Activated CD4-positive, alpha-beta memory T cell treated with anti-CD3 and anti-CD28 coated beads for 36 hours (primary cell): ENCODE measurements around the gene RNF168. TPM values are rescaled to one million over a fixed set of nuclear protein-coding genes. Genes with fewer than 3 reads are reported as not detected.
A peak's percentile ranks its signal among the peaks of the same experiment; 100 is the strongest.
"Not testable (repeated sequence)": the region's sequence is repeated elsewhere in the genome, so short reads cannot be mapped to it uniquely, and the experiment has no call there.

ENCODE experiments used
- CTCF ChIA-PET: fragments of 350-600 bp; sonication (Branson Sonifier 250); formaldehyde crosslinking; loops from one replicate; lab custom pipeline; 2021; ENCODE audit warnings: antibody characterized with exemption, inconsistent platforms; lab: Charles Lee
- POLR2A ChIA-PET: fragments of 350-600 bp; sonication (Branson Sonifier 250); formaldehyde crosslinking; loops from one replicate; lab custom pipeline; 2021; ENCODE audit warnings: antibody characterized with exemption; lab: Charles Lee
- DNase-seq: peaks from one replicate; pipeline ENCODE4 v3.0.0-alpha.2; 2020
- H3K27ac Mint-ChIP-seq: one replicate; pipeline ENCODE4 v1.8.0; 2021; ENCODE audit warnings: mixed read lengths
- H3K27me3 Mint-ChIP-seq: one replicate; pipeline ENCODE4 v1.8.0; 2021; ENCODE audit warnings: mixed read lengths
- H3K36me3 Mint-ChIP-seq: one replicate; pipeline ENCODE4 v1.8.0; 2021; ENCODE audit warnings: mixed read lengths
- H3K4me1 Mint-ChIP-seq: one replicate; pipeline ENCODE4 v1.8.0; 2021; ENCODE audit warnings: low read depth, mixed read lengths
- H3K4me3 Mint-ChIP-seq: one replicate; pipeline ENCODE4 v1.8.0; 2021; ENCODE audit warnings: mild to moderate bottlenecking, mixed read lengths
- H3K9me3 Mint-ChIP-seq: one replicate; pipeline ENCODE4 v1.8.0; 2021; ENCODE audit warnings: mixed read lengths
- intact Hi-C: fragments of 100-400 bp; cut with micrococcal nuclease; formaldehyde crosslinking; loops from one replicate; pipeline ENCODE4 v1.15.1; 2023
- total RNA-seq, 2 experiments: library from RNA; stranded (reverse); gene quantifications; one replicate each; pipeline ENCODE4 v1.2.3, GENCODE V29; 2021

RNF168 gene
- total RNA-seq, 2 experiments from 2014 or later = 26.1 to 27.2 TPM

DNA sequence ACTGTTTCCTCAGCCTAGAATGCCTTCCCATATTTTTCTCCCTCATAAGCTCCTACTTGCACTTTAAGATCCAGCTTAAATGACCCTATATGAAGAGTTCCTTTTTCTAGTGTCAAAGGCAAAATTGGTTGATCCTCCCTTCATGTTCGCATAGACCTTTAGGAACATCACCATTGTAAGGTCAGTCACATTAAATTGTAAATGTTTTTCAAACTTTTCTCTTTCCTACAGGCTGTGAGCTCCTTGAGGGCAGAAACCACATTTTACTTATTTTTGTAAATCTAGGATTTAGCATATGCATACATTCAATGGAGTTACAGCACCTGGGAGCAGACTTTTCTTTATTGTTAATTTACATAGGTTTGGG is 10.8 kb upstream of the RNF168 start:
- Mint-ChIP-seq H3K9me3 (peaks cover 18% of the 10 kb centered on the region), H3K36me3 (peaks cover 4% of the 10 kb centered on the region), H3K4me1 (peaks cover 4% of the 10 kb centered on the region), H3K27me3 (peaks cover 1% of the 10 kb centered on the region), H3K4me3 (no peak overlapping the region), H3K27ac (no peak overlapping the region)
- CTCF ChIA-PET = interaction anchor here (1.2 to 3.2 kb wide), 2 partner anchors 9 to 14 kb away, joined by 4 to 17 read pairs; no protein-coding TSS in a partner anchor
- POLR2A ChIA-PET = no interaction called here
- no peak for DNase-seq
- intact Hi-C loops = no loop called here

DNA sequence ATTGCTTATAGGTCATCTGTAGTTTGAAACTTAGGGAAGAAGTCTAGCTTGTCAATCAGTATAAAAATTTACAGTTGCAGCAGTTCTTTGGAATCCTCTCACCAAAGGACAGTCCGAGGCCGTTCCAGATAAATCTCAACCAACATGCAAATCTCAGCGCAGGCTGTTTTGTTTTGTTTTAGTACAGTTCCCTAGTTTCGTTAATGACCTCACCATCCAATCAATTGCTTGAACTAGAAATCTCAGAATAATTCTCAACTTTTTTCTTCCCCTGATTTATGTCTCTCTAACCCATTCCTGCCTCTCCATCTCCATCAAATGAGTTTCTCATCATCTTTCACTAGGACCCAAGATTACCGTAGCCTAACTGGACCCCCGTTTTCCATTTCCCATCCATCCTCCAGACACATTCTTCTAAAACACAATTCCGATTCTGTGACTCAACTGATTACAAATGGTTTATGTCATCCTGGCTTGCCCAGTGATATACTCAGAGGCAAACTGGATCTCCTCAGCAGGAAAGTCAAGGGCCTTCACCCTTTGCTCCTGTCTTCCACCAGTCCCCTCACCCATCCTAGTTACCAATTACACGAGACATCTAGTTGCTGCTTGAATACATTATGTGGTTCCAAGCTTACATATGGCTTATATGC is 10.3 kb upstream of the RNF168 start:
- peaks cover 13% of the 10 kb centered on the region for H3K9me3 Mint-ChIP-seq
- no peak overlapping the region for H3K4me3 Mint-ChIP-seq
- intact Hi-C loops = no loop called here
- peaks cover 1% of the 10 kb centered on the region for H3K27me3 Mint-ChIP-seq
- CTCF ChIA-PET = interaction anchor here (1.2 to 3.2 kb wide), 2 partner anchors 9 to 15 kb away, joined by 4 to 17 read pairs; no protein-coding TSS in a partner anchor
- no peak overlapping the region for H3K27ac Mint-ChIP-seq
- POLR2A ChIA-PET = interaction anchor here (0.6 kb wide), 1 partner anchor 80 kb away, joined by 3 read pairs; no protein-coding TSS in a partner anchor
- DNase-seq = no peak
- H3K4me1 Mint-ChIP-seq = peaks cover 4% of the 10 kb centered on the region
- no peaks in the 10 kb centered on the region for H3K36me3 Mint-ChIP-seq

DNA sequence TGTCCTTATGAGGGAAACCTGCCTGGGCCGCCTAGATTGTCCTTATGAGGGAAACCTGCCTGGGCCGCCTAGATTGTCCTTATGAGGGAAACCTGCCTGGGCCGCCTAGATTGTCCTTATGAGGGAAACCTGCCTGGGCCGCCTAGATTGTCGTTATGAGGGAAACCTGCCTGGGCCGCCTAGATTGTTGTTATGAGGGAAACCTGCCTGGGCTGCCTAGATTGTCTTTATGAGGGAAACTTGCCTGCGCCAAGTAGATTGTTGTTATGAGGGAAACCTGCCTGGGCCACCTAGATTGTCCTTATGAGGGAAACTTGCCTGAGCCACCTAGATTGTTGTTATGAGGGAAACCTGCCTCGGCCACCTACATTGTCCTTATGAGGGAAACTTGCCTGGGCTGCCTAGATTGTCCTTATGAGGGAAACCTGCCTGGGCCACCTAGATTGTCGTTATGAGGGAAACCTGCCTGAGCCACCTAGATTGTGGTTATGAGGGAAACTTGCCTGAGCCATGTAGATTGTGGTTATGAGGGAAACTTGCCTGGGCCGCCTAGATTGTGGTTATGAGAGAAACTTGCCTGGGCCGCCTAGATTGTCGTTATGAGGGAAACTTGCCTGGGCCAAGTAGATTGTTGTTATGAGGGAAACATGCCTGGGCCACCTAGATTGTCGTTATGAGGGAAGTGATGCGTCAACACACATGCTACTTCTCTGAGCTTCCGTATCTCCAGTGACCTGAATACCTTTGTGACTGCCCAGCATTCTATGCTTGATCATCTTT is 8.3 kb upstream of the RNF168 start:
- DNase-seq = peak; percentile 19
- H3K27me3 Mint-ChIP-seq, intact Hi-C loops, H3K36me3 Mint-ChIP-seq, H3K4me1 Mint-ChIP-seq, H3K4me3 Mint-ChIP-seq, POLR2A ChIA-PET, H3K9me3 Mint-ChIP-seq: not testable (repeated sequence)
- peak overlapping the region; percentile 11 for H3K27ac Mint-ChIP-seq
- CTCF ChIA-PET = interaction anchor here (3.2 kb wide), 1 partner anchor 11 kb away, joined by 17 read pairs; no protein-coding TSS in a partner anchor

DNA sequence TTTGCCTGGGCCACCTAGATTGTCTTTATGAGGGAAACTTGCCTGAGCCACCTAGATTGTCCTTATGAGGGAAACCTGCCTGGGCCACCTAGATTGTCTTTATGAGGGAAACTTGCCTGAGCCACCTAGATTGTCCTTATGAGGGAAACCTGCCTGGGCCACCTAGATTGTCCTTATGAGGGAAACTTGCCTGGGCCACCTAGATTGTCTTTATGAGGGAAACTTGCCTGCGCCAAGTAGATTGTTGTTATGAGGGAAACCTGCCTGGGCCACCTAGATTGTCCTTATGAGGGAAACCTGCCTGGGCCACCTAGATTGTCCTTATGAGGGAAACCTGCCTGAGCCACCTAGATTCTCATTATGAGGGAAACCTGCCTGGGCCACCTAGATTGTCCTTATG is 7.5 kb upstream of the RNF168 start:
- H3K4me1 Mint-ChIP-seq, H3K9me3 Mint-ChIP-seq, POLR2A ChIA-PET, H3K27me3 Mint-ChIP-seq, H3K27ac Mint-ChIP-seq, H3K36me3 Mint-ChIP-seq, intact Hi-C loops, DNase-seq, H3K4me3 Mint-ChIP-seq: not testable (repeated sequence)
- CTCF ChIA-PET = interaction anchor here (1.1 to 1.9 kb wide), 2 partner anchors 14 to 18 kb away, joined by 3 to 6 read pairs; no protein-coding TSS in a partner anchor

DNA sequence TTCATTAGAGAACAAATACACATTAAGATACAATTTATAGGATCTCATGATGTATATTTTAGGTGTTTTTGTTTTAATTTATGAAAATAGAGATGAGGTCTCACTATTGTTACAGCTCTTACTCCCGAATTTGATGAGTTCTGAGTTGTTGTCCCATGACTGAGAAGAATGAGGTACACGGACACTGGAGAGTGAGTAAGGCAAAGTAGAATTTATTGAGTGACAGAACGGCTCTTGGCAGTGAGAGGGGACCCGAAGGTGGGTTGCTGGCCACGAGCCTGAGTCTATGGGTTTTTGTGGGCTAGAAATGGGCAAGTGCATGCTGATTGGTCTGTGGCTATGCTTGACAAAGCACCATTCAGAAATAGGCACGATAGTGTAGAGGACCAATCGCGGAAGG is 3.1 kb upstream of the RNF168 start:
- H3K27ac Mint-ChIP-seq = no peak overlapping the region
- no peak overlapping the region for H3K4me3 Mint-ChIP-seq
- ChIA-PET CTCF (interaction anchor here (0.8 to 1.9 kb wide), 2 partner anchors 16 to 22 kb away, joined by 3 to 6 read pairs; no protein-coding TSS in a partner anchor), POLR2A (no interaction called here)
- peaks cover 10% of the 10 kb centered on the region for H3K36me3 Mint-ChIP-seq
- intact Hi-C loops = no loop called here
- no peak for DNase-seq
- no peaks in the 10 kb centered on the region for H3K27me3 Mint-ChIP-seq
- peaks cover 7% of the 10 kb centered on the region for H3K9me3 Mint-ChIP-seq
- peaks cover 7% of the 10 kb centered on the region for H3K4me1 Mint-ChIP-seq

DNA sequence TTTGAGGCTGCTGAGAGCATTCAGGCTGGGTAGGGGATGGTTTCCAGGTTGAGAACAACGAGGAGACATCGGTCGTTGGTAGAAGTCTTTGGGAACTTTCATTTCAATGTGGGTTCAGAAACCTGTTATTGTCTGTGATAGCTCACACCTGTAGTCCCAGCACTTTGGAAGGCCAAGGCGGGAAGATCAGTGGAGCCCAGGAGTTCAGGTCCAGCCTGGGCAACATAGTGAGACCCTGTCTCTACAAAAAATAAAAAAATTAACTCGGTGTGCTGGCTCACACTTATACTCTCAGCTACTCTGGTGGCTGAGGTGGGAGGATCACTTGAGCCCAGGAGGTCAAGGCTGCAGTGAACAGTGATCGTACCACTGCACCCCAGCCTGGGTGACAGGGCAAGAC is 988 bp upstream of the RNF168 start:
- H3K4me3 Mint-ChIP-seq = no peak overlapping the region
- intact Hi-C loops = loop anchor here (5.0 kb wide), 1 partner anchor 322 kb away; no protein-coding TSS in a partner anchor
- peaks cover 21% of the 10 kb centered on the region for H3K4me1 Mint-ChIP-seq
- no peak for DNase-seq
- H3K9me3 Mint-ChIP-seq = peaks cover 7% of the 10 kb centered on the region
- POLR2A ChIA-PET = interaction anchor here (1.6 kb wide), 1 partner anchor 64 kb away, joined by 5 read pairs; the partner anchor contains the start of genes FBXO45 and WDR53
- no peaks in the 10 kb centered on the region for H3K27me3 Mint-ChIP-seq
- no peak overlapping the region for H3K27ac Mint-ChIP-seq
- H3K36me3 Mint-ChIP-seq = peaks cover 27% of the 10 kb centered on the region
- CTCF ChIA-PET = interaction anchor here (1.2 to 1.7 kb wide), 3 partner anchors 14 to 24 kb away, joined by 4 to 7 read pairs (median 6); no protein-coding TSS in a partner anchor

DNA sequence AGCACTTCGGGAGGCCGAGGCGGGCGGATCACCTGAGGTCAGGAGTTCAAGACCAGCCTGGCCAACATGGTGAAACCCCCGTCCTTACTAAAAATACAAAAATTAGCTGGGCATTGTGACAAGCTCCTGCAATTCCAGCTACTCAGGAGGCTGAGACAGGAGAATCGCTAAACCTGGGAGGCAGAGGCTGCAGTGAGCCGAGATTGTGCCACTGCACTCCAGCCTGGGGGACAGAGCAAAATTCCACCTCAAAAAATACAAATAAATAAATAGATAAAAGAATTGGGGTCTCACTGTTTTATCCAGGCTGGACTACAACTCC is 470 bp upstream of the RNF168 start:
- DNase-seq, H3K9me3 Mint-ChIP-seq, H3K27me3 Mint-ChIP-seq: not testable (repeated sequence)
- Mint-ChIP-seq H3K4me1 (peaks cover 26% of the 10 kb centered on the region), H3K27ac (peak overlapping the region; percentile 99), H3K4me3 (peak overlapping the region; percentile 97), H3K36me3 (peaks cover 32% of the 10 kb centered on the region)
- ChIA-PET CTCF (interaction anchor here (1.2 to 1.7 kb wide), 3 partner anchors 14 to 25 kb away, joined by 4 to 7 read pairs (median 6); no protein-coding TSS in a partner anchor), POLR2A (interaction anchor here (1.1 to 1.6 kb wide), 4 partner anchors 65 to 216 kb away, joined by 3 to 5 read pairs (median 4); partner anchors contain the start of genes DYNLT2B, FBXO45, PCYT1A and WDR53)
- intact Hi-C loops = loop anchor here (5.0 kb wide), 1 partner anchor 322 kb away; no protein-coding TSS in a partner anchor

DNA sequence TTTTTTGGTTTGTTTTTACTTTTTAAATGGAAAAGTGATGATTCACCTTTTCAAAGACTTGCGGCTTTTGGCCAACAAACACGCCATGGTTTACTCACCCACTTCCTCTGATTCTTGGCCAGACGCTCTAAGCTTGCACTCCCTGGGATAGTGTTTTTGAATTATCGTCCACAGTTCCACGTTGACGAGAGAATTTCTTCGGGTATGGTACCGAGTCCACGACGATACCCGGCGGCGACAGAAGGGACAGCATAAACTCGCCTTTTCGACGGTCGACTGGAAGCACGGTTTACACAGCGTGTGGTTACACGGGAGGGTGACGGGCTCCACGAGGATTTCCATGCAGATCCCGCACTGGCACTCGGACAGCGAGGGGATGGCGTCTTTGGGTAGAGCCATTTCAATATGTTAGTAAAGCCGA is 783 bp downstream of the RNF168 start:
- Mint-ChIP-seq H3K9me3 (peaks cover 7% of the 10 kb centered on the region), H3K27ac (peak overlapping the region; percentile 99), H3K36me3 (peaks cover 40% of the 10 kb centered on the region), H3K4me3 (peak overlapping the region; percentile 97), H3K4me1 (peaks cover 36% of the 10 kb centered on the region), H3K27me3 (no peaks in the 10 kb centered on the region)
- POLR2A ChIA-PET = interaction anchor here (1.0 to 3.1 kb wide), 6 partner anchors 26 to 215 kb away, joined by 3 to 14 read pairs (median 4); partner anchors contain the start of genes DYNLT2B, FBXO45, PCYT1A and WDR53
- CTCF ChIA-PET = no interaction called here
- DNase-seq = peak; percentile 81
- intact Hi-C loops = loop anchor here (1.0 to 5.0 kb wide), 8 partner anchors 26 to 420 kb away; partner anchors contain the start of genes DYNLT2B, FBXO45, PCYT1A and TFRC

DNA sequence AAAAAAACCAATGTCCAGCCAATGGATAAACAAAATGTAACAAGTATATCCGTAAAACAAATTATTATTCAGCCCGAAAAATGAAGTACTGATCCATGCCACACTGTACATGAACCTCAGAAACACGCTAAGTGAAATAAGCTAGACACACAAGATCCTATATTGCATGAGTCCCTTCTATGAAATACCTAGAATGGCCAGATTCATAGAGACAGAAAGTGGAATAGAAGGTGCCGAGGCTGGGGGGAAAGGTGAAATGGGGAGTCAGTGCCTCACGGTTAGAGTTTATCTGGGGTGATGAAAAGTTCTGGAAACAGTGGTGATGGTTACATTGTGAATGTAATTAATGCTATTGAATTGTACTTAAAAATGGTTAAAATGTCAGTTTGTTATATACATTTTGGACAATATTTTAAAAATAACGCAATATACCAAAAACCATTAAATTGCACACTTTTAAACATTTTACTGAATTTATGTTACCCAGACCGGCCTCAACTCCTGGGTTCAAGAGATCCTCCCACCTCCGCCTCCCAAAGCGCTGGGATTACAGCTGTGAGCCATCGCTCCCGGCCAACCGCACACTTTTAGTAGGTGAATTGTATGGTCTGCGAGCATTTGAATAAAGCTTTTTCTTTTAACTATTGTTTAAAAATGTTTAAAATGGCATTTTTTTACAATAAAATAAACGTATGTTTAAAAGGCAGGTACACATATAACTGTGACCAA is 2.1 kb downstream of the RNF168 start:
- H3K9me3 Mint-ChIP-seq = peaks cover 3% of the 10 kb centered on the region
- peak overlapping the region; percentile 97 for H3K4me3 Mint-ChIP-seq
- H3K27me3 Mint-ChIP-seq = no peaks in the 10 kb centered on the region
- ChIA-PET POLR2A (interaction anchor here (0.6 to 3.1 kb wide), 3 partner anchors 27 to 307 kb away, joined by 3 to 14 read pairs (median 3); partner anchors contain the start of gene PCYT1A), CTCF (interaction anchor here (0.7 to 1.1 kb wide), 3 partner anchors 15 to 67 kb away, joined by 3 to 4 read pairs (median 3); partner anchors contain the start of gene FBXO45)
- DNase-seq = peak; percentile 24
- H3K4me1 Mint-ChIP-seq = peaks cover 39% of the 10 kb centered on the region
- intact Hi-C loops = loop anchor here (1.0 to 5.0 kb wide), 5 partner anchors 27 to 419 kb away; partner anchors contain the start of genes TFRC and UBXN7
- peak overlapping the region; percentile 99 for H3K27ac Mint-ChIP-seq
- H3K36me3 Mint-ChIP-seq = peaks cover 43% of the 10 kb centered on the region

DNA sequence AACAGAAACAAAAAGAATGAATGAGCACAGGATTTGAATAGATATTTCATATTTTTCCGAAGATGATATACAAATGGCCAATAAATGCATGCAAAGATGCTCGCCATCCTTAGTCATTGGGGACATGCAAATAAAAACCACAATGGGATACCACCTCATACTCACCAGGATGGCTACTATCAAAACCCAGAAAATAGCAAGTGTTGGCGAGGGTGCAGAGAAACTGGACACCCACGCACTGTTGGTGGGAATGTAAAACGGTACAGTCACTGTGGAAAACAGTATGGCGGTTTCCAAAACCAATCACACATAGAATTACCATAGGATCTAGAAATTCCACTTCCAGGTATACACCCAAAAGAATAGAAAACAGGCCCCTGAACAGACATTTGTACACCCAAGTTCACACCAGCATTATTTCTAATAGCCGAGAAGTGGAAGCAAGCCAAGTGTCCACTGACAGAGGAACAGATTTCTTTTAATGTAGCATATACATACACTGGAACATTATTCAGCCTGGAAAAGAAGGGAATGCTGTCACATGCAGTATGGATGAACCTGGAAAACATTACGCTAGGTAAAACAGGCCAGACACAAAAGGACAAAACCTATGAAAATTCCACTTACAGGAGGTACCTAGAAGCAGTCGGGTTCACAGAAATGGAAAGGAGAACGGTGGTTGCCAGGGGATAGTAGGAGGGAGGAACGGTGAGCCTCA is 3.6 kb downstream of the RNF168 start:
- Mint-ChIP-seq H3K27me3 (no peaks in the 10 kb centered on the region), H3K27ac (peak overlapping the region; percentile 99), H3K36me3 (peaks cover 53% of the 10 kb centered on the region), H3K9me3 (no peaks in the 10 kb centered on the region), H3K4me1 (peaks cover 51% of the 10 kb centered on the region), H3K4me3 (peak overlapping the region; percentile 97)
- peak; percentile 58 for DNase-seq
- ChIA-PET CTCF (interaction anchor here (0.9 kb wide), 1 partner anchor 22 kb away, joined by 3 read pairs; no protein-coding TSS in a partner anchor), POLR2A (no interaction called here)
- intact Hi-C loops = loop anchor here (5.0 kb wide), 1 partner anchor 318 kb away; no protein-coding TSS in a partner anchor
